Spleen (tissue), 7 donors: Measurements from ENCODE around the gene RAB30.

Experiments
- POLR2A ChIP-seq, 3 donors: fragments of 450-650 bp; IDR thresholded peaks; one replicate each; pipeline ENCODE4 v1.5.1; 2017; ENCODE audit warnings: antibody characterized with exemption in 3 of 3, mild to moderate bottlenecking in 1 of 3
- POLR2AphosphoS5 ChIP-seq, 3 donors: sonication (generic); formaldehyde crosslinking; IDR thresholded peaks; one replicate each; pipeline ENCODE4 v1.5.1; 2017; ENCODE audit warnings: antibody characterized with exemption in 3 of 3
- TF ChIP-seq, protein P1 (sequence below), 11 experiments: fragments of 200-600 bp in 7 of 11; fragments of 450-650 bp in 4 of 11; sonication (generic) in 4 of 11; IDR thresholded peaks in 8 of 11; conservative IDR thresholded peaks in 3 of 11; 1 replicate in 7 of 11; 2 replicates in 4 of 11; pipeline versions ENCODE4 v1.4.0 to v1.8.0; 2016 to 2021; ENCODE audit warnings: antibody characterized with exemption in 11 of 11, inconsistent platforms in 4 of 11, mild to moderate bottlenecking in 1 of 11
- donor health status: DM: no; HTN: no; CAD: no; lungs with moderate emphysema.
- donor health status: DM: no; HTN: no; CAD: no.
- donor health status: DM: no; HTN: no; CAD: no.

DNA sequence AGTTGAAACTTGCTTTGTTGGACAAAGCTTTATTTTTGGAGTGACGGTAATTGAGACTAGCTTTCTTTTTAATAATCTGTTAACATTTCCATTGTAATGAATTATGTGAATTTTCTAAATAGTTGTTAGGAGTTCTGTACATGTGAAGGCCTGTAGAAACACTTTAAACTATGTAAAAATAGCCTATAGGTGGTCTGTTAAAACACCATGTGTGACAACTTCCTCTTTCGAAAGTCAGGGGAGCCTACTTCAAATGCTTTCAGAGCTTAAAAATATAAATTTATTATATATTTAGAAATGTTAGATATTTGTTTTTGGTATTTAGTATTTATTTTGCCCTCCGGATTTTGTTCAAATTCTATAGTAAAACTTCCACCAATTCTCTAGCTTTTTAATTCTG lies 141.5 kb downstream of the RAB30 start:
- TF ChIP-seq, protein P1, sequence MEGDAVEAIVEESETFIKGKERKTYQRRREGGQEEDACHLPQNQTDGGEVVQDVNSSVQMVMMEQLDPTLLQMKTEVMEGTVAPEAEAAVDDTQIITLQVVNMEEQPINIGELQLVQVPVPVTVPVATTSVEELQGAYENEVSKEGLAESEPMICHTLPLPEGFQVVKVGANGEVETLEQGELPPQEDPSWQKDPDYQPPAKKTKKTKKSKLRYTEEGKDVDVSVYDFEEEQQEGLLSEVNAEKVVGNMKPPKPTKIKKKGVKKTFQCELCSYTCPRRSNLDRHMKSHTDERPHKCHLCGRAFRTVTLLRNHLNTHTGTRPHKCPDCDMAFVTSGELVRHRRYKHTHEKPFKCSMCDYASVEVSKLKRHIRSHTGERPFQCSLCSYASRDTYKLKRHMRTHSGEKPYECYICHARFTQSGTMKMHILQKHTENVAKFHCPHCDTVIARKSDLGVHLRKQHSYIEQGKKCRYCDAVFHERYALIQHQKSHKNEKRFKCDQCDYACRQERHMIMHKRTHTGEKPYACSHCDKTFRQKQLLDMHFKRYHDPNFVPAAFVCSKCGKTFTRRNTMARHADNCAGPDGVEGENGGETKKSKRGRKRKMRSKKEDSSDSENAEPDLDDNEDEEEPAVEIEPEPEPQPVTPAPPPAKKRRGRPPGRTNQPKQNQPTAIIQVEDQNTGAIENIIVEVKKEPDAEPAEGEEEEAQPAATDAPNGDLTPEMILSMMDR (IDR thresholded peaks at IDR 0.05 in 8 of 11, conservative IDR thresholded peaks at IDR 0.05 in 3 of 11), result no peak
- TF ChIP-seq POLR2A (IDR thresholded peaks at IDR 0.05) (no peak), POLR2AphosphoS5 (IDR thresholded peaks at IDR 0.05) (no peak)
